Calu3 (cell line): ENCODE results near the gene SPDEF. TPM values are rescaled to one million over a fixed set of nuclear protein-coding genes. Genes with fewer than 3 reads are reported as not detected.
A peak's percentile ranks its signal among the peaks of the same experiment; 100 is the strongest.

Experiments
- BruUV-seq: library from RNA; stranded (reverse); fragments of 400-500 nt; replicated peaks from 2 replicates; lab custom pipeline; 2021; lab: Mats Ljungman, UMichigan
- CTCF ChIA-PET: fragments of 300-600 bp; sonication (Branson Sonifier 250); formaldehyde crosslinking; loops from one replicate; lab custom pipeline; 2022; ENCODE audit warnings: antibody characterized with exemption; lab: Charles Lee
- DNase-seq: peaks from one replicate; pipeline ENCODE4 v3.0.0; 2022
- H3K27ac Mint-ChIP-seq: one replicate; pipeline ENCODE4 v1.8.0; 2022; ENCODE audit warnings: mixed read lengths; ENCODE audit not compliant: unreplicated experiment
- H3K27me3 Mint-ChIP-seq: one replicate; pipeline ENCODE4 v1.8.0; 2022; ENCODE audit warnings: mixed read lengths; ENCODE audit not compliant: unreplicated experiment
- H3K36me3 Mint-ChIP-seq: one replicate; pipeline ENCODE4 v1.8.0; 2022; ENCODE audit warnings: mild to moderate bottlenecking, moderate library complexity, mixed read lengths; ENCODE audit not compliant: insufficient read depth, unreplicated experiment
- H3K4me1 Mint-ChIP-seq: one replicate; pipeline ENCODE4 v1.8.0; 2022; ENCODE audit warnings: mild to moderate bottlenecking, low read depth, mixed read lengths; ENCODE audit not compliant: unreplicated experiment
- H3K4me3 Mint-ChIP-seq: one replicate; pipeline ENCODE4 v1.8.0; 2022; ENCODE audit warnings: mild to moderate bottlenecking, low read depth, moderate library complexity, mixed read lengths; ENCODE audit not compliant: unreplicated experiment
- H3K9me3 Mint-ChIP-seq: one replicate; pipeline ENCODE4 v1.8.0; 2022; ENCODE audit warnings: low read depth, mixed read lengths; ENCODE audit not compliant: unreplicated experiment
- intact Hi-C: fragments of 100-400 bp; cut with micrococcal nuclease; formaldehyde crosslinking; loops from one replicate; pipeline ENCODE4 v1.10.0; 2022; ENCODE audit not compliant: unreplicated experiment
- total RNA-seq: library from RNA; stranded (reverse); gene quantifications from 2 replicates; pipeline ENCODE4 v1.2.3, GENCODE V29; 2022
- TF ChIP-seq, protein P1 (sequence below): fragments of 200-600 bp; IDR thresholded peaks from one replicate; pipeline ENCODE4 v1.8.0; 2022; ENCODE audit warnings: antibody characterized with exemption; ENCODE audit not compliant: unreplicated experiment

Gene SPDEF
- total RNA-seq, 1 experiment from 2014 or later = 7.9 TPM

DNA sequence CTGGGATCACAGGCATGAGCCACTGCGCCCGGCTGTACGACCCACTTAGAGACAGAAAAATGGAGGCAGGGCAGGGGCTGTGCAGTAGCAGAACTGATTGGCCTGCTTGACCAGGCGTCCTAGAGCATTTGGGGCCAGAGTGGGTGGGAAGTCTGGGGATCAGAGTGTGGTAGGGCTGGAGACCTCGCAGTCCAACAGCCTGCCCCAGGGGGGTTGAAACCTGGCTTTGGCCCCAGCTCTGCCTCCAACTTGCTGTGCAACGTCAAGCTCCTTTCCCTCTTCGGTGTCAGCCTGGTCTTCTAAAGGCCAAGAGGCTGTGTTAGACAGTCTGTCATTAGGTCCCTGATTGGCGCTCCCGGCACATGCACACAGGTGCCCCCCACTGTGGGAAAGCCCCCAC, 15.3 kb upstream of the SPDEF start:
- H3K9me3 Mint-ChIP-seq = no peaks in the 10 kb centered on the region
- peaks cover 13% of the 10 kb centered on the region for H3K27me3 Mint-ChIP-seq
- TF ChIP-seq, protein P1, sequence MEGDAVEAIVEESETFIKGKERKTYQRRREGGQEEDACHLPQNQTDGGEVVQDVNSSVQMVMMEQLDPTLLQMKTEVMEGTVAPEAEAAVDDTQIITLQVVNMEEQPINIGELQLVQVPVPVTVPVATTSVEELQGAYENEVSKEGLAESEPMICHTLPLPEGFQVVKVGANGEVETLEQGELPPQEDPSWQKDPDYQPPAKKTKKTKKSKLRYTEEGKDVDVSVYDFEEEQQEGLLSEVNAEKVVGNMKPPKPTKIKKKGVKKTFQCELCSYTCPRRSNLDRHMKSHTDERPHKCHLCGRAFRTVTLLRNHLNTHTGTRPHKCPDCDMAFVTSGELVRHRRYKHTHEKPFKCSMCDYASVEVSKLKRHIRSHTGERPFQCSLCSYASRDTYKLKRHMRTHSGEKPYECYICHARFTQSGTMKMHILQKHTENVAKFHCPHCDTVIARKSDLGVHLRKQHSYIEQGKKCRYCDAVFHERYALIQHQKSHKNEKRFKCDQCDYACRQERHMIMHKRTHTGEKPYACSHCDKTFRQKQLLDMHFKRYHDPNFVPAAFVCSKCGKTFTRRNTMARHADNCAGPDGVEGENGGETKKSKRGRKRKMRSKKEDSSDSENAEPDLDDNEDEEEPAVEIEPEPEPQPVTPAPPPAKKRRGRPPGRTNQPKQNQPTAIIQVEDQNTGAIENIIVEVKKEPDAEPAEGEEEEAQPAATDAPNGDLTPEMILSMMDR = no peak
- DNase-seq = no peak
- CTCF ChIA-PET = interaction anchor here (0.6 kb wide), 1 partner anchor 15 kb away, joined by 5 read pairs; no protein-coding TSS in a partner anchor
- BruUV-seq = no TSS peak
- H3K27ac Mint-ChIP-seq = no peak overlapping the region
- intact Hi-C loops = no loop called here
- H3K36me3 Mint-ChIP-seq = peaks cover 26% of the 10 kb centered on the region
- peaks cover 14% of the 10 kb centered on the region for H3K4me1 Mint-ChIP-seq
- H3K4me3 Mint-ChIP-seq = no peak overlapping the region

DNA sequence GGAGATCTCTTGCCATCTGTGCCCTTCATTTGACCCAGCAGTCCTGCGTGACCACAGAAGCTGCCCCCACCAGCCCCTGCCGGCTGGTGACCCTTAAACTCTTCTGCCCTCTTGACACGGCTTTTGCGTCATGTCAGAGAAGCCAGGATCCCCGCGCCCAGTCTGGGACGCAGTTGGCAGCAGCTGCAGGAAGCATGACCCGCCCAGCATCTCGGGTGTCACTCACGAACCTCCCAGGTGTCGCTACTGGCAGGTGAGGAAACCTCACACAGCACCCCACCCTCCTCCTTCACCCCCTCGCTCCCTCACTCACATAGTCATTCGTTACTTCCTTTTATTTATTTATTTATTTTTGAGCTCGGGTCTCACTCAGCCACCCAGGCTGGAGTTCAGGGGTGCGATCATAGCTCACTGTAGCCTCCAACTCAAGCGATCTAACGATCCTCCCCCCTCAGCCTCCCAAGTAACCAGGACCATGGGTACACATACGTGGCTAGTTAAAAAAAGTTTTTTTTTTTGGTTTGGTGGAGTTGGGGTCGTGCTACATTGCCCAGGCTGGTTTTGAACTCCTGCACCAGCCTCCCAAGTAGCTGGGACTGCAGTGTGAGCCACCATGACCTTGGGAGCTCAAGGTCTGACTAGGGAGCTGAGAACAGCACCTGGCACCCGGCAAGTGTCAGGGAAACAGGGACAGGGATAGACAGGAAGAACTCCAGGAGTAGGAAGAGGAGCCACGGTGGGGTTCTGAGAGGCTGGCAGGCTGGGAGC, 14.1 kb upstream of the SPDEF start:
- H3K27ac Mint-ChIP-seq = no peak overlapping the region
- CTCF ChIA-PET = interaction anchor here (0.6 kb wide), 1 partner anchor 103 kb away, joined by 3 read pairs; no protein-coding TSS in a partner anchor
- intact Hi-C loops = no loop called here
- peaks cover 13% of the 10 kb centered on the region for H3K27me3 Mint-ChIP-seq
- H3K36me3 Mint-ChIP-seq = peaks cover 20% of the 10 kb centered on the region
- no peak for DNase-seq
- no peaks in the 10 kb centered on the region for H3K9me3 Mint-ChIP-seq
- peaks cover 12% of the 10 kb centered on the region for H3K4me1 Mint-ChIP-seq
- no peak overlapping the region for H3K4me3 Mint-ChIP-seq
- BruUV-seq = no TSS peak
- TF ChIP-seq, protein P1 = no peak

DNA sequence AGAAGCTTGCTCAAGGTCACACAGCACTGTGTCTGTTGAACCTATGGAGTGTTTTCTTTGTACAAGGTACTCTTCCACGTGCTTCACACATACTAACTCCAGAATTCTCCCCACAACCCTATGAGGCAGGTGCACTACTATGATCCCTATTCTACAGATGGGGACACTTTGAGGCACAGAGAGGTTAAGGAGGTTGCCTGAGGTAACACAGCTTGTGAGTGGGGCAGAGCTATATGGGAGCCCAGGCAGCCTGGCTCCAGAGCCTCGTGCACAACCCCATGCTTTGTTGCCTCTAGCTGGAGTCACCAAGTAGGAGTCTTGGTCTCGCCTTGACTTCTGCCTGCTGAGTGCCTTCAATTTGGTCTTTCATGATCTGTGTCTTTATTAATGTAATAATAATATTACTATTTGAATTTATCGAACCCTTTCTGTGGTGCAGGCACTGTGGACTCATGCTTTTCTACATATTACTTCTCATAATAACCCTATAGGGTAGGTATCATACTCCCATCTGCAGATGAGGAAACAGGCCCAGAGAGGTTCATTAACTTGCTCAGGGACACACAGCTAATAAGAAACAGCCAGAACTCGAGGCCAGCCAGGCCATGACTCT, 13.3 kb upstream of the SPDEF start:
- no peak for DNase-seq
- intact Hi-C loops = no loop called here
- Mint-ChIP-seq H3K27me3 (peaks cover 13% of the 10 kb centered on the region), H3K4me1 (peaks cover 12% of the 10 kb centered on the region), H3K36me3 (peaks cover 14% of the 10 kb centered on the region), H3K27ac (no peak overlapping the region), H3K4me3 (no peak overlapping the region), H3K9me3 (no peaks in the 10 kb centered on the region)
- TF ChIP-seq, protein P1 = no peak
- no TSS peak for BruUV-seq
- CTCF ChIA-PET = interaction anchor here (1.2 kb wide), 2 partner anchors 14 to 40 kb away, joined by 4 read pairs; no protein-coding TSS in a partner anchor

DNA sequence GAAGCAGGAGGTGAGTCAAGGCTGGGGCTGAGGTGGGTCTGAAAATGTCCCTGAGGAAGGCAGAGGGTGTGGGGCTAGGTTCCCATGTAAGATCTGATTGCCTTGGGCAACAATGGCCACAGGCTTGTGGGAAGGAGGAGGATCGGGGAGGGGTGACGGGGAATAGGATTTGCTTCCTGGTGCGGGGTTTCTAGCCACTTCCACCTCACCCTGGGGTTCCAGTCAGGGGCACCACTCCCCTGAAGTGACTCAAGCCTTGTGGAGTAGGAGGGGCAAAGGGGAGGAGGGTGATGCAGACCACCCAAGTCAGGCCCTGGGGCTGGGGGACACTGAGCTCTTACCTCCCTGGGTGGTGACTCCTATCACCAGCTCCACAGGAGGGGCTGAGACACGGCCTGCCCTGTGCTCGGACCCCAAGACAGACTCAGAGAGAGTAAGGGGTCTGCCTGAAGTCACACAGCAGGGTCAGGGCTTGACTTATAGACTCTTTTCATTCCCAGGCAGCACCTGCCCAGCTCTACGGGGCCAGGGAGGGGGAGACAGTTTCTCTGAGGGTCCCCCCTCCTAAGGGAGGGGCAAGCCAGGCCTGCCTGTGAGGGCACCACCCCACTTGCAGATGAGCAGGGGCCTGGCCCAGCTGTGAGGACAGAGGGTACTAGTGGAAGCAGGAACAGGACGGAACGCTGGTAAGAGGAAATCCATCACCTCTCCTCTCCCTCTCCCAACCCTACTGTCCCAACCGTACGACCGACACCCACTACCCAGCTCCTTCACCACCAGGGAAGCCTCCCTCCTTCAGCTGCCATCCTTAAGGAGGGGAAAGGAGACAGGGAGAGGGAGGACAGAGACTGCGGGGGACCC, 12.4 kb upstream of the SPDEF start:
- H3K27me3 Mint-ChIP-seq = peaks cover 13% of the 10 kb centered on the region
- intact Hi-C loops = no loop called here
- BruUV-seq = no TSS peak
- TF ChIP-seq, protein P1 = no peak
- H3K27ac Mint-ChIP-seq = peak overlapping the region; percentile 36
- H3K4me1 Mint-ChIP-seq = peaks cover 12% of the 10 kb centered on the region
- no peaks in the 10 kb centered on the region for H3K9me3 Mint-ChIP-seq
- no peak overlapping the region for H3K4me3 Mint-ChIP-seq
- DNase-seq = peak; percentile 46
- CTCF ChIA-PET = interaction anchor here (0.7 to 1.2 kb wide), 3 partner anchors 13 to 41 kb away, joined by 4 read pairs; no protein-coding TSS in a partner anchor
- H3K36me3 Mint-ChIP-seq = peaks cover 10% of the 10 kb centered on the region
